Neural crest cell (in vitro differentiated cells): ENCODE measurements around the gene ZIC1. TPM values are rescaled to one million over a fixed set of nuclear protein-coding genes. Genes with fewer than 3 reads are reported as not detected.
A peak's percentile ranks its signal among the peaks of the same experiment; 100 is the strongest.

ENCODE experiments used
- DNase-seq: peaks from one replicate; pipeline ENCODE4 v3.0.0; 2021; ENCODE audit warnings: low read depth, mixed read lengths, low spot score
- H3K27ac Mint-ChIP-seq: one replicate; pipeline ENCODE4 v1.8.0; 2021; ENCODE audit warnings: mild to moderate bottlenecking, mixed read lengths; ENCODE audit not compliant: unreplicated experiment
- H3K27me3 Mint-ChIP-seq: 2 replicates; pipeline ENCODE4 v1.8.0; 2021; ENCODE audit warnings: low read depth, mild to moderate bottlenecking, mixed read lengths
- H3K36me3 Mint-ChIP-seq: 2 replicates; pipeline ENCODE4 v1.8.0; 2021; ENCODE audit warnings: low read depth, mild to moderate bottlenecking, mixed read lengths
- H3K4me1 Mint-ChIP-seq: 2 replicates; pipeline ENCODE4 v1.8.0; 2021; ENCODE audit warnings: mixed read lengths
- H3K4me3 Mint-ChIP-seq: one replicate; pipeline ENCODE4 v1.8.0; 2021; ENCODE audit warnings: mild to moderate bottlenecking, mixed read lengths
- H3K9me3 Mint-ChIP-seq: 2 replicates; pipeline ENCODE4 v1.8.0; 2021; ENCODE audit warnings: mixed read lengths
- total RNA-seq: library from RNA; stranded (reverse); gene quantifications from 2 replicates; pipeline ENCODE4 v1.2.1, GENCODE V29; 2021
- TF ChIP-seq, protein P1 (sequence below): fragments of 200-600 bp; sonication (generic); conservative IDR thresholded peaks from 2 replicates; pipeline ENCODE4 v1.5.0; 2021; ENCODE audit warnings: antibody characterized with exemption, mild to moderate bottlenecking

ZIC1 gene
- total RNA-seq, 1 donor from 2014 or later, result 54.3 TPM

DNA sequence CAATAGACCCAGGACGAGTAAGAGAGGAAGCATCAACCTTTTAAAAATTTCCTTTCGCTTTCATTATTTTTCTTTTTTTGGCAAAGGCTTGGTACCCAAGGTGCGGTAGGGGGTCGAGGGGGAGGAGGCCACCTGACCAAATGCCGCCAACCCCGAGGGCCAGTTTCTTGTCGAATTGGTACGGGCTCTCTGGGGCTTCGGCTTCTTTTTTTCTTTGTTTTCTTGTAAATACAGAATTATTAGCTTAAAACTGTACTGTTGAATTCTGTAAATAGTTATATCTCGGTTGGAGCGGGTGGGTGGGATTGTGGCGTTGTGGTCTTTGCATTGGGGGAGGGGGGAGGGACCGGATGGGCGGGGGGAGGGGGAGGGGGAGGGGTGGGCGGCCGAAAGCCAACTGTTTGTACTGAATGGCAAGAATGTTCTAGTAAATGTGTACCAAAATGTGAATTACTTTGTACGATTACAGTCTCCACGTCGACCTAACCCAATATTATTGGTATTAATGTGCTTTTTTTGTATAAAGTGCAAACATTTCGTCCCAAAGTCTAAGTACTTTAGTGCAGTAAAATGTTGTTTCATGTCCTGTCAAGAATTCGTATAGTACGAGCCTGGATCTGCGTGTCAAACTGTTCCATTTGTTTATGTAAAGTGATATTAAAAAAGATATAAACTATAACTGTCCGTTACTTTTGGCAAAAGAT lies 4.7 kb downstream of the ZIC1 start:
- Mint-ChIP-seq H3K4me1 (peaks cover 41% of the 10 kb centered on the region), H3K27ac (no peak overlapping the region), H3K4me3 (peak overlapping the region; percentile 81), H3K9me3 (no peaks in the 10 kb centered on the region), H3K36me3 (peaks cover 22% of the 10 kb centered on the region), H3K27me3 (peaks cover 97% of the 10 kb centered on the region)
- DNase-seq, result no peak
- TF ChIP-seq, protein P1, sequence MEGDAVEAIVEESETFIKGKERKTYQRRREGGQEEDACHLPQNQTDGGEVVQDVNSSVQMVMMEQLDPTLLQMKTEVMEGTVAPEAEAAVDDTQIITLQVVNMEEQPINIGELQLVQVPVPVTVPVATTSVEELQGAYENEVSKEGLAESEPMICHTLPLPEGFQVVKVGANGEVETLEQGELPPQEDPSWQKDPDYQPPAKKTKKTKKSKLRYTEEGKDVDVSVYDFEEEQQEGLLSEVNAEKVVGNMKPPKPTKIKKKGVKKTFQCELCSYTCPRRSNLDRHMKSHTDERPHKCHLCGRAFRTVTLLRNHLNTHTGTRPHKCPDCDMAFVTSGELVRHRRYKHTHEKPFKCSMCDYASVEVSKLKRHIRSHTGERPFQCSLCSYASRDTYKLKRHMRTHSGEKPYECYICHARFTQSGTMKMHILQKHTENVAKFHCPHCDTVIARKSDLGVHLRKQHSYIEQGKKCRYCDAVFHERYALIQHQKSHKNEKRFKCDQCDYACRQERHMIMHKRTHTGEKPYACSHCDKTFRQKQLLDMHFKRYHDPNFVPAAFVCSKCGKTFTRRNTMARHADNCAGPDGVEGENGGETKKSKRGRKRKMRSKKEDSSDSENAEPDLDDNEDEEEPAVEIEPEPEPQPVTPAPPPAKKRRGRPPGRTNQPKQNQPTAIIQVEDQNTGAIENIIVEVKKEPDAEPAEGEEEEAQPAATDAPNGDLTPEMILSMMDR, result no peak

DNA sequence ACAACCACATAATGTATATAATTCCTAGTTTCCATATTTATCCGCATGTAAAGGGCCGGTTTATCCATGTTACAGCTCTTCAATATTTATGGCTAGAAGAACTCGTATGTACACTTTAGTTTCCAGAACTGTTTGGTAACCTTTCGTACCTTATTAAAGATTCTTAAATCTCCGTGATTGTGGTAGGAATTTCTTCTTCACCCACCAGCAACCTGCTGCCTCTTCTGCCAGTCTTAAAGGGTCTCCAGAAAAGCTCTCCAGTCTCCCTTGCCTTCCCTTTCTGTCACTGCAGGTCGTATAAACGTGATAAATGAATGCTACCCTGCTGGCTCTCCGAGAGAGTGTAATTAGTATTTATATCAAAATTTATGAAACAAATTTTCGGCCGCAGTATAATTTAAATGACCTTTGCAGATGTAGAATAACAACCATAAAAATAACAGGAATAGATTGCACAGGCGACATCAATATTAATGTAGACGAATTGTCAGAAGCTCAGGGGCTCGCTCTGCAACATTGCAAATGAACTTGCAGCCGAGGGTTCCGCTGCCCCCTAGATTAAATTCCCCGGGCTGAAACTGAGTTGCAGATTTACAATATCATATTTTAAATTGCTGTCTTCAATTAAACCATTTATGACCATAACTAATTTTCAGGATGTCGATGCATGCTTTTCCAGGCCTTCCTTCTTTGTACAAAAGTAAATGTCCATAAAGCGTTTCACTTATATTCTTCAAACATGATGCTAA lies 5.4 kb downstream of the ZIC1 start:
- peak overlapping the region; percentile 61 for H3K4me3 Mint-ChIP-seq
- H3K27ac Mint-ChIP-seq, result no peak overlapping the region
- peaks cover 97% of the 10 kb centered on the region for H3K27me3 Mint-ChIP-seq
- peaks cover 40% of the 10 kb centered on the region for H3K4me1 Mint-ChIP-seq
- no peaks in the 10 kb centered on the region for H3K9me3 Mint-ChIP-seq
- no peak for DNase-seq
- TF ChIP-seq, protein P1, result no peak
- H3K36me3 Mint-ChIP-seq, result peaks cover 18% of the 10 kb centered on the region

DNA sequence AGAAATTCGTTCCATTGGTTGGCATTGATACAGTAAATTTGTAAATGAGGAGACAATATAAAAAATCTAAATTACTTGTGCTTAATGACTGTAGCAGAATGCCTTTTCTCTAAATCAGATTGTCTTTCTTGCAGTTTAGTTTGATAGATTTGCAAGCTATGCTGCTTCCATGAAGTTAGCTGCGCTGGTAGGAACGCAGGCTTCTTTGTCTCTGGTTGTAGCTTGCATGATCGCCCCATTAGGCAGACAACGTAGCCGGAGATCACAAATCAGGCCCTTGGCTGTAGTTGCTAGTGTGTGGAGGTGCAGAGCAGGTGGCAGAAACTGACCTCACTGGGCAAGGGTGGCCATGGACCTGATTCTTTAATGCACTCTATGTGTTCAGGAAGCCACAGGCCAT lies 6.1 kb downstream of the ZIC1 start:
- peaks cover 44% of the 10 kb centered on the region for H3K4me1 Mint-ChIP-seq
- no peak overlapping the region for H3K27ac Mint-ChIP-seq
- H3K36me3 Mint-ChIP-seq, result peaks cover 18% of the 10 kb centered on the region
- H3K27me3 Mint-ChIP-seq, result peaks cover 99% of the 10 kb centered on the region
- peak overlapping the region; percentile 61 for H3K4me3 Mint-ChIP-seq
- no peaks in the 10 kb centered on the region for H3K9me3 Mint-ChIP-seq
- TF ChIP-seq, protein P1, result no peak
- DNase-seq, result no peak

DNA sequence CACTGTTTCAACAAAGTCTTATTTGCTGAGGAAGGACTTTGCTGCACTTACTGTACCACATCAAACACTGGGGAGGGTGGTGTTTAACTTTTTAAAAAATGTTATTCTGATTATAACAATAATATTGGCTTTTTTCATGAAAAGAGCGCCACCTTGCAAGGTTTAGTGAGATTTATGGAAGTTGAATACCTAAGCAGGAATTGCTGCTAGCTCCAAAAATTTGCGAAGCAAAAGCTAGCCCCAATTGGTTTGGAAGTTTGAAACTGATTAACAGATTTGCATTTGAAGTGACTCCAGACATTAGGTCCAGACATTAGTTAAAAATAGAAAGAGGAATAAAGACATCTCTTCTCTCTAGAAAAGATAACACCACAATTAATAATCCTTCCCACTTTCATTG lies 6.7 kb downstream of the ZIC1 start:
- H3K4me3 Mint-ChIP-seq, result no peak overlapping the region
- no peak overlapping the region for H3K27ac Mint-ChIP-seq
- peaks cover 99% of the 10 kb centered on the region for H3K27me3 Mint-ChIP-seq
- no peak for DNase-seq
- H3K9me3 Mint-ChIP-seq, result no peaks in the 10 kb centered on the region
- H3K36me3 Mint-ChIP-seq, result peaks cover 16% of the 10 kb centered on the region
- TF ChIP-seq, protein P1, result peak; percentile 18
- H3K4me1 Mint-ChIP-seq, result peaks cover 41% of the 10 kb centered on the region

DNA sequence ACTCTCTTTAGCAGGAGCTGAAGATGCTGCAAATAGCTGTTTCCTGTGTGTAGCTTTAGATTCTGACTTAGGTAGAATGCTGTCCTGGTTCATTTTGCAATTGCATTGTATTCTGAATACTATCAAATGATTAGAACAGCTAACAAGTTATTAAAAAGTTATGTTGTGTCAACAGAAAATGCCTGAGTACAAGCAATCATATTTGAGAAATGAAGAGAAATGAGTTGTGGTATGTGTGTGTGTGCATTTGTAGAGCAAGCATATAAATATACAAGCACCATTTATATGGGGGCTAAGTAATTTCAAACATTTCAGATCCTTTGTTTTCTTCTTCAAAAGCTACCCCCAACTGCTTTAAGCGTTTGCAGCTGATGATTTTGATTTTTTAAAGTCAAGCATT lies 7.8 kb downstream of the ZIC1 start:
- Mint-ChIP-seq H3K4me1 (peaks cover 40% of the 10 kb centered on the region), H3K27me3 (peaks cover 99% of the 10 kb centered on the region), H3K36me3 (peaks cover 15% of the 10 kb centered on the region), H3K9me3 (no peaks in the 10 kb centered on the region), H3K4me3 (peak overlapping the region; percentile 32), H3K27ac (no peak overlapping the region)
- TF ChIP-seq, protein P1, result no peak
- no peak for DNase-seq
